ENCODE measurements around the gene TBC1D8.
"Not testable (repeated sequence)": the region's sequence is repeated elsewhere in the genome, so short reads cannot be mapped to it uniquely, and the experiment has no call there.

Gene TBC1D8

DNA sequence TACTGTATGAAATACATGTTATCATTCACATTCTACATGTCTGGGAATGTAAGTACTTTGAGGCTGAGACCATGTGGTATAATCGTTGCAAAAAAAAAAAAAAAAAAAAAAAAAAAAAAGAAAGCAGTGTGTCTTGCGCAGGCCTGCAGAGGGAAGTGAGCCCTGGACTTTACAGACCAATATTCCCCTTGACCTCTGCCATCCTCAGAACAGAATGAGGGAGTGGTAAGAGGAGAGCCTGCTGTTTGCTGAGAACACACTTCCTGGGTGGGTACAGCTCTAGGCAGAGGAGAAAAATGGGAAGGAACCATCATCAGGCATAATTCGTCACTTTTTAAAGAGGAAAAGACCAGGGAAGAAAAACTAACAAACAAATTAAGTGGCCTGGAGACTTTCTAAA is 28.8 kb upstream of the TBC1D8 start:
- no peak for DNase-seq (ENCODE audit: low read depth)
- H3K4me3 ChIP-seq (ENCODE audit: low read depth, low read length) = no peak overlapping the region
- TF ChIP-seq, protein P1, sequence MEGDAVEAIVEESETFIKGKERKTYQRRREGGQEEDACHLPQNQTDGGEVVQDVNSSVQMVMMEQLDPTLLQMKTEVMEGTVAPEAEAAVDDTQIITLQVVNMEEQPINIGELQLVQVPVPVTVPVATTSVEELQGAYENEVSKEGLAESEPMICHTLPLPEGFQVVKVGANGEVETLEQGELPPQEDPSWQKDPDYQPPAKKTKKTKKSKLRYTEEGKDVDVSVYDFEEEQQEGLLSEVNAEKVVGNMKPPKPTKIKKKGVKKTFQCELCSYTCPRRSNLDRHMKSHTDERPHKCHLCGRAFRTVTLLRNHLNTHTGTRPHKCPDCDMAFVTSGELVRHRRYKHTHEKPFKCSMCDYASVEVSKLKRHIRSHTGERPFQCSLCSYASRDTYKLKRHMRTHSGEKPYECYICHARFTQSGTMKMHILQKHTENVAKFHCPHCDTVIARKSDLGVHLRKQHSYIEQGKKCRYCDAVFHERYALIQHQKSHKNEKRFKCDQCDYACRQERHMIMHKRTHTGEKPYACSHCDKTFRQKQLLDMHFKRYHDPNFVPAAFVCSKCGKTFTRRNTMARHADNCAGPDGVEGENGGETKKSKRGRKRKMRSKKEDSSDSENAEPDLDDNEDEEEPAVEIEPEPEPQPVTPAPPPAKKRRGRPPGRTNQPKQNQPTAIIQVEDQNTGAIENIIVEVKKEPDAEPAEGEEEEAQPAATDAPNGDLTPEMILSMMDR (conservative IDR thresholded peaks at IDR 0.05; ENCODE audit: low read depth, low read length) = no peak

DNA sequence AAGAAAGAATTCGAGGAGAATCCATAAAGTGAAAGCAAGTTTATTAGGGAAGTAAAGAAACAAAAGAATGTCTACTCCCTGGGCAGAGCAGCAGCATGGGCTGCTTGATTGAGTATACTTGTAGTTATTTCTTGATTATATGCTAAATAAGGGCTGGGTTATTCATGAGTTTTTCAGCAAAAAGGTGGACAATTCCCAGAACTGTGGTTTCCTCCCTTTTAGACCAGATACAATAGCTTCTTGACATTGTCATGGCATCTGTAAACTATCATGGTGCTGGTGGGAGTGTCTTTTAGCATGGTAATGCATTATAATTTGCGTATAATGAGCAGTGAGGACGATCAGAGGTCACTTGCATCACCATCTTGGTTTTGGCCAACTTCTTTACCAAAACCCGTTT is 25.6 kb upstream of the TBC1D8 start:
- DNase-seq (ENCODE audit: low read depth) = no peak
- TF ChIP-seq, protein P1 (conservative IDR thresholded peaks at IDR 0.05; ENCODE audit: low read depth, low read length) = no peak
- no peak overlapping the region for H3K4me3 ChIP-seq (ENCODE audit: low read depth, low read length)

DNA sequence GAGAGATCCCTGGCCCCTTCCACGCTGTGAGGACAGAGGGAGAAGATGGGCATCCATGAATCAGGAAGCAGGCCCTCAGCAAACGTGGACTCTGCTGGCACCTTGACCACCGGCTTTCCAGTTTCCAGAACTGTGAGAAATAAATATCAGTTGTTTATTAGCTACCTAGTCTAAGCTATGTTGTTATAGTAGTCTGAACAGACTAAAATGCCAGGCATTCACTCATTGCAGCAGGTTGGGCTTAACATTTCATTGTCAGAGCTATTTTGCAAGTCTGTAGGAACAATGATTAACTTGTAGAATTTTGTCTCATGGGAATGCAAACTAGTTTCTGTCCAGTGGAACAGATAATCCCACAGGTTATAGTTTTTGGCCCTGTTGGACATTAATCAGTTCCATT is 24.8 kb upstream of the TBC1D8 start:
- DNase-seq (ENCODE audit: low read depth) = peak; percentile 18
- TF ChIP-seq, protein P1 (conservative IDR thresholded peaks at IDR 0.05; ENCODE audit: low read depth, low read length) = no peak
- H3K4me3 ChIP-seq (ENCODE audit: low read depth, low read length) = no peak overlapping the region

DNA sequence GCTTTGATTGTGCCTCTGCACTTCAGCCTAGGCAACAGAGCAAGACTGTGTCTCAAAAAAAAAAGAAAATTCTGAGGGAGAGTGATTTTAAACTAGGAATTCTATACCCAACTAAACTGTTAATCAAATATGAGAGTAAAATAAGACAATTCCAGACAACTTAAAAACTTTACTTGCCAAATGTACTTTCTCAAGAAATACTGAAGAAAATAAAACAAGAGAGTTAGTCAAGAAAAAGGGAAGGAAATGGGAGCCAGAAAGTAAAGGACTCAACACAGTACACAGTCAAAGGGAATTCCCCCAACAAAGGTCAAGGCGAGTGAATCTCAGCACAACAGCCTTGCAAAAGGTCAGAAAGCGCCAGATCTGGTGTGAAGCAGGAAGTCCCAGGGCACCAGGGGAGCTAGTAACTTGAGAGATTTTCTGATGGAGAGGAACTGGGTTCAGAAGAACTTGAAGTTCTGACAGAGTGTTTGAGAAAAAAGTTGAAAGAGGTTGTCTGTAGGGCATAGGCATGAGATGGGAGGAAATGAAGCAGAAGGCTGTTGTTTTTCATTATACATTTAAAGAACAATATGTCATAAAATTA is 22.6 kb upstream of the TBC1D8 start:
- no peak for DNase-seq (ENCODE audit: low read depth)
- H3K4me3 ChIP-seq (ENCODE audit: low read depth, low read length) = no peak overlapping the region
- TF ChIP-seq, protein P1 (conservative IDR thresholded peaks at IDR 0.05; ENCODE audit: low read depth, low read length) = no peak

DNA sequence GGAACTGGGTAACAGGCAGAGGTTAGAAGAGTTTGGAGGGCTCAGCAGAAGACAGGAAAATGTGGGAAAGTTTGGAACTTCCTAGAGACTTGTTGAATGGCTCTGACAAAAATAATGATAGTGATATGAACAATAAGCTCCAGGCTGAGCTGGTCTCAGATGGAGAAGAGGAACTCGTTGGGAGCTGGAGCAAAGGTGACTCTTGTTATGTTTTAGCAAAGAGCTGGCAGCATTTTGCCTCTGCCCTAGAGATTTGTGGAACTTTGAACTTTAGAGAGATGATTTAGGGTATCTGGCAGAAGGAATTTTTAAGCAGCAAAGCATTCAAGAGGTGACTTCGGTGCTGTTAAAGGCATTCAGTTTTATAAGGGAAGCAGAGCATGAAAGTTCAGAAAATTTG is 18.6 kb upstream of the TBC1D8 start:
- not testable (repeated sequence) for DNase-seq (ENCODE audit: low read depth); H3K4me3 ChIP-seq (ENCODE audit: low read depth, low read length)

DNA sequence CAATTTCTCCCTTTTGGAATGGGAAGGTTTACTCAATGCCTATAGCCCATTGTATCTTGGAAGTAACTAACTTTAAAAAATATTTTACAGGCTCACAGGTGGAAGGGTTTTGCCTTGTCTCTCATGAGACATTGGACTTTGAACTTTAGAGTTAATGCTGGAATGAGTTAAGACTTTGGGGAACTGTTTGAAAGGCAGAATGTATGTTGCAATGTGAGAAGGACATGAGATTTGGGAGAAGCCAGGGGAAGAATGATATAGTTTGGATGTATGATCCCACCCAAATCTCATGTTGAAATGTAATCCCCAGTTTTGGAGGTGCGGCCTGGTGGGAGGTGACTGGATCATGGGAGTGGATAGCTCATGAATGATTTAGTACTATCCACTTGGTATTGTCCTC is 17.5 kb upstream of the TBC1D8 start:
- DNase-seq (ENCODE audit: low read depth) = no peak
- TF ChIP-seq, protein P1 (conservative IDR thresholded peaks at IDR 0.05; ENCODE audit: low read depth, low read length) = no peak
- H3K4me3 ChIP-seq (ENCODE audit: low read depth, low read length) = no peak overlapping the region

DNA sequence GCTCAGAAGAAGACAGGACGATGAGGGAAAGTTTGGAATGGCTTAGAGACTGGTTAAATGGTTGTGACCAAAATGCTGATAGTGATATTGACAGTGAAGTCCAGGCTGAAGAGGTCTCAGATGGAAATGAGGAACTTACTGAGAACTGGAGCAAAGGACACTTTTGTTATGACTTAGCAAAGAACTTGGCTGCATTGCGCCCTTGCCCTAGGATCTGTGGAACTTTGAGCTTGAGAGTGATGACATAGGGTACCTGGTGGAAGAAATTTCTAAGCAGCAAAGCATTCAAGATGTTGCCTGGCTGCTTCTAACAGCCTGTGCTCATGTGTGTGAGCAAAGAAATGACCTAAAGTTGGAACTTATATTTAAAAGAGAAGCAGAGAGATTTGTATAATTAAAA is 16.4 kb upstream of the TBC1D8 start:
- not testable (repeated sequence) for H3K4me3 ChIP-seq (ENCODE audit: low read depth, low read length); DNase-seq (ENCODE audit: low read depth)

DNA sequence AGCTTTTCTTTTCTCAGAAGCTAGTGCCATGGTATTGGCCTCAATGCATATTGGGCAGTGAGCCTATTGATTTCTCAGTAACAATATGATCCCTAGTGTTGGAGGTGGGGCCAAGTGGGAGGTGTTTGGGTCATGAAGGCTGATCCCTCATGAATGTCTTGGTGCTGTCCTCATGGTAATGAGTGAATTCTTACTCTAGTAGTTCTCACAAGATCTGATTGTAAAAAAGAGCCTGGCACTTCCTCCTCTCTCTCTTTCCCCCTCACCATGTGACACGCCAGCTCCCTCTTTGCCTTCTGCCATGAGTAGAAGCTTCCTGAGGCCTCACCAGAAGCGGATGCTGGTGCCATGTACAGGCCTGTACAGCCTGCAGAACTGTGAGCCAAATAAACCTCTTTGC is 12.8 kb upstream of the TBC1D8 start:
- no peak for DNase-seq (ENCODE audit: low read depth)
- TF ChIP-seq, protein P1 (conservative IDR thresholded peaks at IDR 0.05; ENCODE audit: low read depth, low read length) = no peak
- no peak overlapping the region for H3K4me3 ChIP-seq (ENCODE audit: low read depth, low read length)

Data from choroid plexus epithelial cell (primary cell).